GM12865 (cell line): Measurements from ENCODE around the gene TIMM10.

Source experiments
- DNase-seq: peaks from one replicate; pipeline ENCODE4 v3.0.0; 2010; ENCODE audit warnings: low read depth
- H3K4me3 ChIP-seq: 2 replicates; pipeline ENCODE4 v1.5.1; 2011; ENCODE audit warnings: mild to moderate bottlenecking, low read depth, low read length, control low read depth
- CTCF ChIP-seq: IDR thresholded peaks from 2 replicates; pipeline ENCODE4 v1.5.1; 2011; ENCODE audit warnings: low read length, control low read depth, low read depth, inconsistent platforms; ENCODE audit not compliant: insufficient read depth; ENCODE audit errors: missing control alignments

Gene TIMM10

DNA sequence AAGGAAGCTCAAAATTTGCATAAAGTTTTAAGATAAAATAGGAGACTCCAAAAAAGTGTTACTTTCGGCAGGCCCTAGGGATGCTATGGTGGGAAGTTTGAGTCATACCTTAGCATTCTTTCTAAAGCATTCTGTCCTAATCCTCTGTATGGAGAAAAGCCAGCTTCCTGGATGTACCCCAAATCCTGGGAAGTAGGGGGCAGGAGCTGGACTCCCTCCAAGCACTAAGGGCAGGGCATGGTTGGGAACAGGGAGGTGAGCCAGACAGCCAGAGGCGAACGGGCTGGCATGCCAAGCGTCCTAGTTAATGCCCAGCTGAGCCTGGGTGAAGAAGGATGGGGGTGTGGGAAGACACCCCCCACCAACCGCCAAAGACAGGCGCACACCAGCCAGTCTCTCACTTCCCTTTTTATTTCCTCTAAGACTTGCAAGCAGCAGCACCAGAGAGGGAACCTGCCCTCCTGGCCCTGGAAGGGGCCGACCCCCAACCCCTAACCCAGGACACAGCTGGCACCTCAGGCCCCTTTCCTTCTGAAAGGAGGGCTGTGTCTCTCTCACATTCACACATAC, 46.3 kb downstream of the TIMM10 start:
- no peak for TF ChIP-seq CTCF
- DNase-seq, result peak; percentile 47
- no peak overlapping the region for H3K4me3 ChIP-seq

DNA sequence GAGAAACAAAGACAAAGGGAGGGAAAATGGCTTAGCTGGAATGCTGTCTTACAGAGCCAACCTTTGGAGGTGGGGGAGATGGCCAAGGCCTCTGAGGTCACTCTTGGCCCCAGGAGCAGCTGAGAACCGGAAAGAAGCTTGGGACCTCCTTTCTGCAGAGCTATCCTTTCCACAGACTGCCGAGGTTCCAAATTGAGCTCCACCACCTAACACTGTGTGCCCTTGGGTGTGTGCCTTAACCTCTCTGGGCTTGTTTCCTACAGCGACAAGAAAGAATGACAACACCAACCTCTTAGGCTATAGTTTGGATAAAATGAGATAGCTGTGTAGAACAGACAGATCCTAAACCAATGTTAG, 47.0 kb downstream of the TIMM10 start:
- no peak overlapping the region for H3K4me3 ChIP-seq
- DNase-seq, result no peak
- TF ChIP-seq CTCF, result no peak

GRCh38 chr11:57482782-57483561, 47.6 kb downstream of the TIMM10 start:
- TF ChIP-seq CTCF, result peak; percentile 77
- H3K4me3 ChIP-seq, result no peak overlapping the region; the same call in 1 of the 2 replicates
- DNase-seq, result peak; percentile 64

- no peak overlapping the region for H3K4me3 ChIP-seq
- no peak for TF ChIP-seq CTCF
- DNase-seq, result no peak
Observed at GRCh38 chr11:57481915-57482781, 48.4 kb downstream of the TIMM10 start.

DNA sequence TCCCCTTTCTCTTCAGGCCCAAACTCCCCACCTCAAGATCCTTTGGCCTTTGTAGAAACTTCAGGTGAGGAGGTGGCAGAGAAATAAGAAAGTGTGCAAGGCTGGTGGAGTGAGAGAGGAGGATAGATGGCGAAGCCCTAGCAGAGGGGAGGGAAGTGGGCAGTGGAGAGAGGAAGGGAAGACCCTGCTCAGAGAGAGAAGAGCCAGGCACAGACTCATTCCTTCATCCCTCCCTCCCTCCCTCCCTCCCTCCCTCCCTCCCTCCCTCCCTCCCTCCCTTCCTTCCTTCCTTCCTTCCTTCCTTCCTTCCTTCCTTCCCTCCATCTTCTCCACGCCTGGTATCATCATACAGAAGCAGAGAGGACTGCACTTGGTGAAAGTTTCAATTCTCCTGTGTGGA, 49.2 kb downstream of the TIMM10 start:
- no peak overlapping the region for H3K4me3 ChIP-seq
- no peak for TF ChIP-seq CTCF
- no peak for DNase-seq

GRCh38 chr11:57480409-57481137, 50.0 kb downstream of the TIMM10 start:
- TF ChIP-seq CTCF, result peak; percentile 82
- peak; percentile 78 for DNase-seq
- no peak overlapping the region for H3K4me3 ChIP-seq
